ENCODE data around the gene CYP2C9. TPM values are rescaled to one million over a fixed set of nuclear protein-coding genes. Genes with fewer than 3 reads are reported as not detected.
"Not testable (repeated sequence)": the region's sequence is repeated elsewhere in the genome, so short reads cannot be mapped to it uniquely, and the experiment has no call there.

CYP2C9 gene
- 1 to 10 TPM in 2 of 3 donors, under 1 TPM in 1; 0.94 to 1.8 (median 1.3) TPM for polyA plus RNA-seq (ENCODE audit: insufficient read length in 3 of 3)

- no peak for DNase-seq (ENCODE audit: low read depth in 3 of 3, low spot score in 2 of 3)
Observed at GRCh38 chr10:94938383-94938782, at the start of gene CYP2C9. Gene CYP2C9, plus strand, starts transcription at chr10:94938658. Its CDS starts 25 bp downstream, at chr10:94938683.

DNA sequence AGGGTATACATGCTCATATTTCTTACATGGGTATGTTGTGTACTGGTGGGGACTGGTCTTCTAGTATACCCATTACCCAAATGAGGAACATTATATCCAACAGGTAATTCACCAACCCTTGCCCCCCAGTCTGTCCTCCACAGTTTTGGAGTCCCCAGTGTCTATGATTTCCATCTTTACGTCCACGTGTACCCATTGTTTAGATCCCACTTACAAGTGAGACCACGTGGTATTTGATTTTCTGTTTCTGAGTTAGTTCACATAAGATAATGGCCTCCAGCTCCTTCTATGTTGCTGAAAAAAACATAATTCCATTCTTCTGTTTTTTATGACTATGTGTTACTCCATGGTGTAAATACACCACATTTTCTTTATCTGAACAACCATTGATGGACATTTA is 49.3 kb upstream of the CYP2C9 start:
- DNase-seq (ENCODE audit: low read depth in 3 of 3, low spot score in 2 of 3) = no peak

- DNase-seq (ENCODE audit: low read depth in 3 of 3, low spot score in 2 of 3) = no peak
Observed at GRCh38 chr10:94890264-94891022, 48.0 kb upstream of the CYP2C9 start.

- DNase-seq (ENCODE audit: low read depth in 3 of 3, low spot score in 2 of 3) = not testable (repeated sequence)
Observed at GRCh38 chr10:94898414-94898813, 40.0 kb upstream of the CYP2C9 start.

- no peak for DNase-seq (ENCODE audit: low read depth in 3 of 3, low spot score in 2 of 3)
Observed at GRCh38 chr10:94902080-94902479, 36.4 kb upstream of the CYP2C9 start.

- no peak for DNase-seq (ENCODE audit: low read depth in 3 of 3, low spot score in 2 of 3)
Observed at GRCh38 chr10:94902570-94902969, 35.9 kb upstream of the CYP2C9 start.

GRCh38 chr10:94904506-94905148 is 33.8 kb upstream of the CYP2C9 start:
- DNase-seq (ENCODE audit: low read depth in 3 of 3, low spot score in 2 of 3) = not testable (repeated sequence)

- no peak for DNase-seq (ENCODE audit: low read depth in 3 of 3, low spot score in 2 of 3)
Observed at GRCh38 chr10:94916423-94916822, 22.0 kb upstream of the CYP2C9 start.

DNA sequence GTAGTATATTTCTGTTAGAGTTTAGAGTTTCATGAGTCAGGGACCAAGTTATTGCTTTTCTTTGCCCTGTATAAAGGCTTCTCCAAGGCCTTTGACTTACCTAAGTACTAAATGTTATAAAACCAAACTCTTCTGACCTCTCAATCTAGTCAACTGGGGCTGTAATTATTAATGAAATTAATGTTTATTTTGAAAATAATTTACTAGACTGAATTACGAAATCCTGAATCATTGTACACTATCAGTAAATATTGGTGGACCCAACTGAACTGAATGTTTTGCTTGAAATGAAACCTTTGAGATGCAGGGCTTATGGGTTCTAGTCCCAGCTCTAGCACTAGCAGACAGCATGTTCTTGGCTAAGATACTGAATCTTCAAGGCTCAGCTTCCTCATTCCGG is 1.7 kb upstream of the CYP2C9 start:
- DNase-seq (ENCODE audit: low read depth in 3 of 3, low spot score in 2 of 3) = no peak

DNA sequence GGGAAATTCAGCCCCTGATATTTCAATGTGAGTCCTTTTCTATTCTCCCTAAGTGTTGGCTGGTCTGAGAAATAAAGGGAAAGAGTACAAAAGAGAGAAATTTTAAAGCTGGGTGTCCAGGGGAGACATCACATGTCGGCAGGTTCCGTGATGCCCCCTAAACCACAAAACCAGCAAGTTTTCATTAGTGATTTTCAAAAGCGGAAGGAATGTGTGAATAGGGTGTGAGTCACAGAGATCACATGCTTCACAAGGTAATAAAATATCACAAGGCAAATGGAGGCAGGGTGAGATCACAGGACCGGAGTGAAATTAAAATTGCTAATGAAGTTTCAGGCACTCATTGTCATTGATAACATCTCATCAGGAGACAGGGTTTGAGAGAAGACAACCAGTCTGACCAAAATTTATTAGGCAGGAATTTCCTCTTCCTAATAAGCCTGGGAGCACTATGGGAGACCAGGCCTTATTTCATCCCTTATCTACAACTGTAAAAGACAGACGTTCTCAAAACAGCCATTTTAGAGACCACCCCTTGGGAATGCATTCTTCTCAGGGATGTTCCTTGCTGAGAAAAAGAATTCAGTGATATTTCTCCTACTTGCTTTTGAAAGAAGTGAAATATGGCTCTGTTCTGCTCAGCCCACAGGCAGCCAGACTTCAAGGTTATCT is 5.1 kb downstream of the CYP2C9 start:
- DNase-seq (ENCODE audit: low read depth in 3 of 3, low spot score in 2 of 3) = not testable (repeated sequence)

- DNase-seq (ENCODE audit: low read depth in 3 of 3, low spot score in 2 of 3) = not testable (repeated sequence)
Observed at GRCh38 chr10:94946181-94946580, 7.7 kb downstream of the CYP2C9 start.

DNA sequence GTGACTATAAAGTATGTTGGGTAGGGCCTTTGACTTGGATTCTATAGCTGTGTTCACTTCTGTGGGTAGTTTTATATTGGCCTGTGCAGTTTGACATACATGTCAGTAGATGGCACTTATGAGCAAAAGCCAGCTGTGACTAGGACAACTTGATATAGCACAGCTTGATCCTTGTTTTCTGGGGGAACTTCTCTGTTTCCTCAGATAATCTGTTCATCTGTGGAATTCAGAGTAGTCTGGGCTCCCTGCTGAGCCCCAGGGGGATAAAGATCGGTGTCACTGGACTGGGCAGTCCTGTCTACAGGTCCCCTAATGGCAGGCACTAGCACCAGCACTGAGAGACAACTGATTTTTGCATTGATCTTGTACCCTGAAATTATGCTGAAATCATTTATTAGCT is 25.4 kb downstream of the CYP2C9 start:
- DNase-seq (ENCODE audit: low read depth in 3 of 3, low spot score in 2 of 3) = peak in 1 of 3 donors; percentile 21

DNA sequence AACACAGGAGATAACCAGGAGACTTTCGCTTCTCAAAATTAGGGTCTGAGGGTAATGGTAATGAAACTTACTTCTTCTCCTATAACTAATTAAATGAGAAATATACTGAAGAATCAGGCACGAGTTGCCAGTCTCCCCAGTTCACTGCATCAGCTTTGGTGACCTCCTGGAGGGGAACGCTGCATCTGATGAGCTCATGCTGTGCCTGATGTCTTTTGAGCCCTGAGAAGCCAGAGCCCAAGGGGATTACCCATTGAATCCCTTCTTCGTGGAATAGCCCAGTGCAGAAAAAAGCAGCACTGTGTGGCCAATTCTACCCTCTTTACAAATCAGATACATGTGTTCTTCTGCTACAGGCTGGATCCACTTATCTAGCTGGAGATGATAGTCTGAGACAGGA is 45.1 kb downstream of the CYP2C9 start:
- no peak for DNase-seq (ENCODE audit: low read depth in 3 of 3, low spot score in 2 of 3)

GRCh38 chr10:94989192-94989591 is 50.7 kb downstream of the CYP2C9 start:
- DNase-seq (ENCODE audit: low read depth in 3 of 3, low spot score in 2 of 3) = no peak

DNA sequence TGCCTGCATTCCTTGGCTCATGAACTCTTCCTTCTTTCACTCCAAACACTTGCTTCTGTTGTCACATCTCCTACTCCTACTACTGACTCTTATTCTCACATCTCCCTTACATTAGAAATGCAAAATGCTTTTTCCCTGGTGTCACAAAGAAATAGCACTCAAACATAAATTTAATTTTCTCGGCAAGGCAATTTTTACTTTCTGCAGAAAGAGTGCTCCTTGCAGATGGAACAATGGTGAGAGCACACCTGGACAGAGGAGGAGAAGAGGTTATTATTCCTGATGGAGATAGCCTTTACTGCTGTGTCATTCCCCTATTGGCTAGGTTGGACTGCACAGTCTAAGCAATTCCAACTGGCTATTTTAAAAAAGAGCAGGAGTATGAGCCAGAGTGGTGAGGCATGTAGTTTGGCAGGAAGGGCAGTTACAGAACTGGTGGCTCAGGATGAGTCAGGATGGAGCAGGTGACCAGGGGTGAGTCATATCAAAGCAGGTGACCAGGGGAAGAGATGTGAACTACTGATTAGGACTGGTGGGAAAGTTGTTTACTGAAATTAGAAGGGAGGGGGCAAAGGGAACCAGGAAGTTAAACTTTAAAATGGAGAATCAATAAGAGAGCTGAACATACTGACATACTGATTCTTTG is 52.9 kb downstream of the CYP2C9 start:
- no peak for DNase-seq (ENCODE audit: low read depth in 3 of 3, low spot score in 2 of 3)

GRCh38 chr10:94992811-94993210 is 54.4 kb downstream of the CYP2C9 start:
- DNase-seq (ENCODE audit: low read depth in 3 of 3, low spot score in 2 of 3) = no peak

- no peak for DNase-seq (ENCODE audit: low read depth in 3 of 3, low spot score in 2 of 3)
Observed at GRCh38 chr10:94997741-94998174, 59.3 kb downstream of the CYP2C9 start.

- no peak for DNase-seq (ENCODE audit: low read depth in 3 of 3, low spot score in 2 of 3)
Observed at GRCh38 chr10:95026461-95026860, 88.0 kb downstream of the CYP2C9 start.

- no peak for DNase-seq (ENCODE audit: low read depth in 3 of 3, low spot score in 2 of 3)
Observed at GRCh38 chr10:95031656-95032055, 93.2 kb downstream of the CYP2C9 start.

DNA sequence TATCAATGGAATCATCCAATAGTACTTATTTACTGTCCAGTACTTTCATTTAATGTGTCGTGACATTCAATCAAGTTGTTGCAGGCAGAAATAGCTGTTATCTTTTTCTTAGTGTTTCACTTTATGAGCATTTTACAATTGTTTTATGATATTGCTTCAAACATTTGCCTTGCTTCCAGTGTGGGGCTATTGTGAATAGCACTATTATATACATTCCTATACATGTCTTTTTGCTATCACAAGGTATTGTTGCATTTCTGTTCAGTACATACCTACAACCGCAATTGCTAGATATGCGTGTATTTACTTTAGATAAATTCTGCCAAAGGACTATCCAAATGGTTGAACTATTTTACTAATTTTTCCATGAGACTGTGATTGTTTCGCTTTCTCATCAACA is 95.9 kb downstream of the CYP2C9 start:
- no peak for DNase-seq (ENCODE audit: low read depth in 3 of 3, low spot score in 2 of 3)

All from right renal cortex interstitium (tissue), 3 donors.